Fibroblast of gingiva (primary cell): ENCODE data around the gene MCAT.

Experiments
- DNase-seq: peaks from one replicate; pipeline ENCODE4 v3.0.0-alpha.2; 2011; ENCODE audit warnings: low read depth

MCAT gene

GRCh38 chr22:43142880-43143562 lies at the start of gene MCAT:
MCAT (minus strand) TSS chr22:43143398; CDS start chr22:43143348, 50 bp downstream.
- DNase-seq: peak; percentile 73

GRCh38 chr22:43191831-43192230 lies 48.6 kb upstream of the MCAT start:
- no peak for DNase-seq

- DNase-seq: no peak
These were observed 45.8 kb upstream of the MCAT start for GRCh38 chr22:43188829-43189545.

- peak; percentile 93 for DNase-seq
These were observed 44.2 kb upstream of the MCAT start for GRCh38 chr22:43187171-43188099.

- peak; percentile 64 for DNase-seq
These were observed 43.3 kb upstream of the MCAT start, which contains the start of gene TTLL12 for GRCh38 chr22:43186272-43187170. TTLL12 (minus strand) TSS chr22:43187134; CDS start chr22:43187069, 65 bp downstream.

GRCh38 chr22:43185860-43186261 lies 42.7 kb upstream of the MCAT start:
- DNase-seq: peak; percentile 19

GRCh38 chr22:43183496-43184277 lies 40.5 kb upstream of the MCAT start:
- DNase-seq: no peak

GRCh38 chr22:43182726-43183125 lies 39.5 kb upstream of the MCAT start:
- DNase-seq: no peak

GRCh38 chr22:43182118-43182517 lies 38.9 kb upstream of the MCAT start:
- DNase-seq: no peak

- DNase-seq: no peak
These were observed 38.3 kb upstream of the MCAT start for GRCh38 chr22:43181321-43182076.

GRCh38 chr22:43180670-43181069 lies 37.5 kb upstream of the MCAT start:
- DNase-seq: no peak

- DNase-seq: no peak
These were observed 36.7 kb upstream of the MCAT start for GRCh38 chr22:43179911-43180195.

- no peak for DNase-seq
These were observed 36.1 kb upstream of the MCAT start for GRCh38 chr22:43179146-43179910.

GRCh38 chr22:43177479-43177878 lies 34.3 kb upstream of the MCAT start:
- DNase-seq: no peak

GRCh38 chr22:43176090-43176489 lies 32.9 kb upstream of the MCAT start:
- DNase-seq: no peak

- DNase-seq: no peak
These were observed 31.8 kb upstream of the MCAT start for GRCh38 chr22:43174941-43175531.

GRCh38 chr22:43173976-43174720 lies 30.9 kb upstream of the MCAT start:
- DNase-seq: no peak

- DNase-seq: no peak
These were observed 30.4 kb upstream of the MCAT start for GRCh38 chr22:43173566-43173965.
